ENCODE results near the gene ZNF317. TPM values are rescaled to one million over a fixed set of nuclear protein-coding genes. Genes with fewer than 3 reads are reported as not detected.

ZNF317 gene
- 12.6 and 18.8 TPM in 2 replicates for total RNA-seq

GRCh38 chr19:9140159-9140874, at the start of gene ZNF317:
TSS of gene ZNF317 (plus strand) at chr19:9140397. CDS start at chr19:9156017, 15,620 bp downstream.

GRCh38 chr19:9107375-9107774, 32.8 kb upstream of the ZNF317 start, which contains the start of gene OR7G2:
TSS of gene OR7G2 (minus strand) at chr19:9107475. CDS start at chr19:9103243, 4,232 bp downstream.

DNA sequence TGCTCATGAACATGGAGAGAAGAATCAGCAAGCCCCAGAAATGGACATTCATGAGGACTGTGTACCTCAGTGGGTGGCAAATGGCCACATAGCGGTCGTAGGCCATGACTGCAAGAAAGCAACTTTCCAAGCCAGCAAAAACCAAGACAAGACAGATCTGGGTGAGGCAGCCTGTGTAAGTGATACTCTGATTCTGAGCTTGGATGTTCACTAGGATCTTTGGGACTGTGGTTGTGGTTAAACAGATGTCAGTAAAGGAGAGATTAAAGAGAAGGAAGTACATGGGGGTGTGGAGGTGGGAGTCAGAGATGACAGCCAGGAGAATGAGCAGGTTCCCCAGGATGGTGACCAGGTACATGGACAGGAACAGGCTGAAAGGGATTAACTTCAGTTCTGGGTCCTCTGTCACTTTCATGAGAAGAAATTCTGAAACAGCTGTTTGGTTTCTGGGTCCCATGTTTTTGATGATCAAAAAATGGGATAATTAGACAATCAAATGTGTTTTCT, 24.8 kb upstream of the ZNF317 start, which contains the start of gene OR7G1:
TSS of gene OR7G1 (minus strand) at position 457 of the 507 bp plus-strand sequence. CDS start at position 457, 0 bp downstream.

DNA sequence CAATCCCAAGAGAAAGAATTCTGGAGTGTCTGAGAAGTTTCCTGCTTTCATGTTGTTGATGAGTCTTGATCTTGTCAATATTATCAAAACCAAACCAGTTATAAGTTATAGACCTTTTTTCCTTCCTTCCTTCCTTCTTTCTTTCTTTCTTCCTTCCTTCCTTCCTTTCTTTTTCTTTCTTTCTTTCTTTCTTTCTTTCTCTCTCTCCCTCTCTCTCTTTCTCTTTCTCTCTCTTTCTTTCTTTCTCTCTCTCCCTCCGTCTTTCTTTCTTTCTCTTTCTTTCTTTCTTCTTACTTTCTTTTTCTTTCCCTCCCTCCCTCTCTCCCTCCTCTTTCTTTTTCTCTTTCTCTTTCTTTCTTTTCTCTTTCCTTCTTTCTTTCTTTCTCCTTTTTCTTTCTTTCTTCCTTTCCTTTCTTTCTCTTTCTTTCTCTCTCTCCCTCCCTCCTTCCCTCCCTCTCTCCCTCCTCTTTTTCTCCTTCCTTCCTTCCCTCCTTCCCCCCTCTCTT, 13.2 kb upstream of the ZNF317 start, which contains the start of gene OR7G3:
TSS of gene OR7G3 (minus strand) at position 51 of the 506 bp plus-strand sequence. CDS start at position 51, 0 bp downstream.

GRCh38 chr19:9178901-9179300, 38.7 kb downstream of the ZNF317 start, which contains the start of gene OR7D2:
TSS of gene OR7D2 (plus strand) at chr19:9178979. CDS start at chr19:9185782, 6,803 bp downstream.

Other genes with a start within 250 kb of the ZNF317 start
- 0.42 and 0.85 TPM in 2 replicates for gene MUC16, start 130.0 kb upstream of the ZNF317 start, total RNA-seq
- gene OR1M1, start 53.3 kb upstream of the ZNF317 start, total RNA-seq, result not detected in 2 replicates
- not detected in 2 replicates for gene OR7G2, start 32.9 kb upstream of the ZNF317 start, total RNA-seq
- not detected in 2 replicates for gene OR7G1, start 24.6 kb upstream of the ZNF317 start, total RNA-seq
- gene OR7G3, start 13.4 kb upstream of the ZNF317 start, total RNA-seq, result not detected in 2 replicates
- not detected in 2 replicates for gene OR7D2, start 38.6 kb downstream of the ZNF317 start, total RNA-seq
- gene OR7D4, start 79.2 kb downstream of the ZNF317 start, total RNA-seq, result not detected in 2 replicates
- gene OR7E24, start 110.5 kb downstream of the ZNF317 start, total RNA-seq, result not detected in 2 replicates
- gene ZNF699, start 169.4 kb downstream of the ZNF317 start, total RNA-seq, result 5.9 and 12.1 TPM in 2 replicates
- 4.7 and 9.9 TPM in 2 replicates for gene ZNF559, start 183.8 kb downstream of the ZNF317 start, total RNA-seq
- gene ZNF177, start 222.6 kb downstream of the ZNF317 start, total RNA-seq, result 0.70 and 0.71 TPM in 2 replicates